ENCODE measurements around the gene TRIM46.
"Not testable (repeated sequence)": the region's sequence is repeated elsewhere in the genome, so short reads cannot be mapped to it uniquely, and the experiment has no call there.

TRIM46 gene

GRCh38 chr1:155228096-155228427, 54.4 kb downstream of the TRIM46 start:
- DNase-seq (ENCODE audit: low spot score): no peak

GRCh38 chr1:155231302-155231701, 57.7 kb downstream of the TRIM46 start:
- not testable (repeated sequence) for DNase-seq (ENCODE audit: low spot score)

- not testable (repeated sequence) for DNase-seq (ENCODE audit: low spot score)
These were observed 58.6 kb downstream of the TRIM46 start for GRCh38 chr1:155232001-155232978.

GRCh38 chr1:155233502-155233901, 59.9 kb downstream of the TRIM46 start:
- DNase-seq (ENCODE audit: low spot score): not testable (repeated sequence)

Measured in NAMALWA (cell line).